T-cell (primary cell): ENCODE data around the gene BRIP1. TPM values are rescaled to one million over a fixed set of nuclear protein-coding genes. Genes with fewer than 3 reads are reported as not detected.
"Not testable (repeated sequence)": the region's sequence is repeated elsewhere in the genome, so short reads cannot be mapped to it uniquely, and the experiment has no call there.

Experiments
- ATAC-seq, 4 experiments: fragments of 200-7000 bp in 3 of 4; fragments of 150-1000 bp in 1 of 4; cut with Tn5 transposase; replicated peaks in 1 of 4; 1 replicate in 3 of 4; 2 replicates in 1 of 4; pipeline ENCODE4 v1.10.0; 2021; ENCODE audit warnings: moderate library complexity in 3 of 4, mild to moderate bottlenecking in 2 of 4, moderate number of reproducible peaks in 1 of 4
- CTCF ChIA-PET, 2 donors: fragments of 300-600 bp; sonication (Branson Sonifier 250); formaldehyde crosslinking; loops; one replicate each; lab custom pipeline; 2022; ENCODE audit warnings: antibody characterized with exemption in 2 of 2; lab: Charles Lee
- POLR2A ChIA-PET, 2 donors: fragments of 300-600 bp; sonication (Branson Sonifier 250); formaldehyde crosslinking; loops; one replicate each; lab custom pipeline; 2022; ENCODE audit warnings: antibody characterized with exemption in 2 of 2; lab: Charles Lee
- DNase-seq, 35 experiments: peaks; one replicate each; pipeline versions ENCODE4 v3.0.0 to v3.0.0-alpha.2; 2013 to 2023
- H3K27ac ChIP-seq: one replicate; pipeline ENCODE4 v1.5.1; 2013; ENCODE audit warnings: low read length
- H3K27me3 ChIP-seq, 2 experiments: replicated peaks in 1 of 2; 1 replicate in 1 of 2; 2 replicates in 1 of 2; pipeline versions ENCODE4 v1.6.1 to v1.7.0; 2013; ENCODE audit warnings: low read length in 1 of 2, mixed read lengths in 1 of 2; ENCODE audit not compliant: control insufficient read depth in 2 of 2, insufficient read depth in 2 of 2; ENCODE audit errors: extremely low read depth in 1 of 2
- H3K36me3 ChIP-seq, 2 donors: 1 replicate in 1 of 2; 2 replicates in 1 of 2; pipeline versions ENCODE4 v1.6.1 to v1.7.0; 2013; ENCODE audit warnings: low read length in 1 of 2; ENCODE audit not compliant: control insufficient read depth in 2 of 2, insufficient read depth in 1 of 2; ENCODE audit errors: extremely low read depth in 1 of 2
- H3K4me1 ChIP-seq, 2 experiments: 1 replicate in 1 of 2; 2 replicates in 1 of 2; pipeline versions ENCODE4 v1.6.1 to v1.7.0; 2013; ENCODE audit warnings: low read length in 2 of 2, mixed read lengths in 1 of 2; ENCODE audit not compliant: insufficient read depth in 2 of 2, control insufficient read depth in 1 of 2; ENCODE audit errors: extremely low read depth in 1 of 2
- H3K4me3 ChIP-seq, 2 donors: 1 replicate in 1 of 2; 2 replicates in 1 of 2; pipeline versions ENCODE4 v1.5.1 to v1.7.0; 2013; ENCODE audit warnings: mild to moderate bottlenecking in 2 of 2, low read length in 1 of 2, moderate library complexity in 1 of 2; ENCODE audit not compliant: control insufficient read depth in 1 of 2; ENCODE audit errors: extremely low read depth in 1 of 2
- H3K9me3 ChIP-seq: 2 replicates; pipeline ENCODE4 v1.7.0; 2013
- H3K27ac Mint-ChIP-seq, 2 donors: one replicate each; pipeline ENCODE4 v1.8.0; 2020 to 2021; ENCODE audit warnings: mild to moderate bottlenecking in 2 of 2, mixed read lengths in 2 of 2
- H3K27me3 Mint-ChIP-seq, 2 donors: one replicate each; pipeline ENCODE4 v1.8.0; 2021 to 2022; ENCODE audit warnings: mixed read lengths in 2 of 2
- H3K36me3 Mint-ChIP-seq: one replicate; pipeline ENCODE4 v1.8.0; 2021; ENCODE audit warnings: mixed read lengths
- H3K4me1 Mint-ChIP-seq, 3 donors: one replicate each; pipeline ENCODE4 v1.8.0; 2020 to 2022; ENCODE audit warnings: mixed read lengths in 3 of 3, mild to moderate bottlenecking in 1 of 3
- H3K4me3 Mint-ChIP-seq, 3 donors: one replicate each; pipeline ENCODE4 v1.8.0; 2020 to 2022; ENCODE audit warnings: mild to moderate bottlenecking in 3 of 3, mixed read lengths in 3 of 3, moderate library complexity in 3 of 3
- H3K9me3 Mint-ChIP-seq, 3 donors: one replicate each; pipeline ENCODE4 v1.8.0; 2020 to 2022; ENCODE audit warnings: mixed read lengths in 3 of 3
- WGBS: methylation state at CpG from one replicate; pipeline ENCODE4 v1.1.5; 2013; ENCODE audit warnings: missing lambda C conversion rate; ENCODE audit not compliant: insufficient coverage; 5-methylcytosine and 5-hydroxymethylcytosine counted together
- total RNA-seq, 35 experiments: library from RNA in 6 of 35; stranded (reverse) in 6 of 35; fragments of 120-200 nt in 1 of 35; gene quantifications; one replicate each; pipeline versions ENCODE4 v1.2.1 to v1.2.4 and lab custom pipeline; 2013 to 2026

BRIP1 gene
- total RNA-seq, 5 donors from 2014 or later (not counting 1 experiment from before 2014, with no cell fraction given) = 1.4 to 3.5 (median 1.7) TPM

GRCh38 chr17:61862105-61862574, 1.2 kb downstream of the BRIP1 start:
- ATAC-seq = no peak
- Mint-ChIP-seq H3K27ac (peak overlapping the region; percentile 40 to 93), H3K27me3 (no peaks in the 10 kb centered on the region), H3K4me3 (peak overlapping the region; percentile 94 to 97 (median 95)), H3K36me3 (peaks cover 4% of the 10 kb centered on the region), H3K9me3 (no peaks in the 10 kb centered on the region), H3K4me1 (peaks cover 27 to 37% (median 30%) of the 10 kb centered on the region in 3 donors)
- ChIA-PET POLR2A (no interaction called here), CTCF (interaction anchor here in 1 of 2 donors (0.6 kb wide), 1 partner anchor 247 kb away, joined by 3 read pairs; no protein-coding TSS in a partner anchor)
- no peaks in the 10 kb centered on the region for H3K36me3 ChIP-seq
- peaks cover 4 to 12% of the 10 kb centered on the region in 2 experiments for H3K4me1 ChIP-seq
- no peak overlapping the region for H3K4me3 ChIP-seq
- DNase-seq = no peak
- no peaks in the 10 kb centered on the region for H3K27me3 ChIP-seq
- H3K9me3 ChIP-seq = no peaks in the 10 kb centered on the region
- no CpG with 5 or more reads among the region's 1 CpG for WGBS
- H3K27ac ChIP-seq = no peak overlapping the region

- H3K27me3 ChIP-seq, H3K27ac Mint-ChIP-seq, H3K27me3 Mint-ChIP-seq, CTCF ChIA-PET, H3K36me3 Mint-ChIP-seq, H3K27ac ChIP-seq, DNase-seq, POLR2A ChIA-PET, H3K4me3 ChIP-seq, H3K9me3 ChIP-seq, H3K4me3 Mint-ChIP-seq, H3K36me3 ChIP-seq, ATAC-seq, H3K9me3 Mint-ChIP-seq: not testable (repeated sequence)
- H3K4me1 ChIP-seq = peaks cover 4 to 12% of the 10 kb centered on the region in 2 experiments
- peaks cover 27 to 37% (median 30%) of the 10 kb centered on the region in 3 donors for H3K4me1 Mint-ChIP-seq
- 100% methylated on average over 3 of the region's 10 CpGs for whole genome bisulfite sequencing
Observed at GRCh38 chr17:61860397-61860796, 2.9 kb downstream of the BRIP1 start.

- Histone ChIP-seq H3K9me3 (no peaks in the 10 kb centered on the region), H3K4me3 (no peak overlapping the region), H3K4me1 (no peaks in the 10 kb centered on the region), H3K27ac (no peak overlapping the region), H3K27me3 (no peaks in the 10 kb centered on the region), H3K36me3 (no peaks in the 10 kb centered on the region)
- no peak overlapping the region for H3K27ac Mint-ChIP-seq
- ChIA-PET CTCF (no interaction called here), POLR2A (no interaction called here)
- H3K4me3 Mint-ChIP-seq = no peak overlapping the region
- ATAC-seq (no peak), DNase-seq (no peak)
- no peaks in the 10 kb centered on the region for H3K27me3 Mint-ChIP-seq
- H3K36me3 Mint-ChIP-seq = peaks cover 15% of the 10 kb centered on the region
- H3K4me1 Mint-ChIP-seq = peaks cover 0 to 5% (median 0%) of the 10 kb centered on the region in 3 donors
- H3K9me3 Mint-ChIP-seq = no peaks in the 10 kb centered on the region
- WGBS = no CpG with 5 or more reads among the region's 1 CpG
Observed at GRCh38 chr17:61856035-61856434, 7.3 kb downstream of the BRIP1 start.

GRCh38 chr17:61852857-61853256, 10.5 kb downstream of the BRIP1 start:
- Histone ChIP-seq H3K27ac (no peak overlapping the region), H3K4me3 (no peak overlapping the region), H3K27me3 (no peaks in the 10 kb centered on the region), H3K9me3 (no peaks in the 10 kb centered on the region), H3K36me3 (no peaks in the 10 kb centered on the region), H3K4me1 (no peaks in the 10 kb centered on the region)
- WGBS = no CpG with 5 or more reads among the region's 2 CpGs
- Mint-ChIP-seq H3K9me3 (no peaks in the 10 kb centered on the region), H3K36me3 (peaks cover 18% of the 10 kb centered on the region), H3K4me3 (no peak overlapping the region), H3K27me3 (no peaks in the 10 kb centered on the region), H3K27ac (no peak overlapping the region), H3K4me1 (no peaks in the 10 kb centered on the region)
- no peak for ATAC-seq
- CTCF ChIA-PET = no interaction called here
- no peak for DNase-seq
- POLR2A ChIA-PET = no interaction called here

GRCh38 chr17:61849674-61850073, 13.7 kb downstream of the BRIP1 start:
- Mint-ChIP-seq H3K36me3 (peaks cover 18% of the 10 kb centered on the region), H3K4me1 (no peaks in the 10 kb centered on the region), H3K27me3 (no peaks in the 10 kb centered on the region), H3K9me3 (no peaks in the 10 kb centered on the region), H3K4me3 (no peak overlapping the region), H3K27ac (no peak overlapping the region)
- ATAC-seq (no peak), DNase-seq (no peak)
- Histone ChIP-seq H3K36me3 (no peaks in the 10 kb centered on the region), H3K4me1 (no peaks in the 10 kb centered on the region), H3K9me3 (no peaks in the 10 kb centered on the region), H3K27ac (no peak overlapping the region), H3K4me3 (no peak overlapping the region), H3K27me3 (no peaks in the 10 kb centered on the region)
- CTCF ChIA-PET = no interaction called here
- POLR2A ChIA-PET = no interaction called here

GRCh38 chr17:61848896-61849295, 14.4 kb downstream of the BRIP1 start:
- no peak overlapping the region for H3K4me3 Mint-ChIP-seq
- H3K36me3 Mint-ChIP-seq = peaks cover 17% of the 10 kb centered on the region
- Histone ChIP-seq H3K36me3 (peaks cover 0 to 4% of the 10 kb centered on the region in 2 donors), H3K4me3 (no peak overlapping the region), H3K27ac (no peak overlapping the region), H3K4me1 (no peaks in the 10 kb centered on the region), H3K9me3 (no peaks in the 10 kb centered on the region), H3K27me3 (no peaks in the 10 kb centered on the region)
- no peaks in the 10 kb centered on the region for H3K27me3 Mint-ChIP-seq
- DNase-seq (no peak), ATAC-seq (no peak)
- no peaks in the 10 kb centered on the region for H3K4me1 Mint-ChIP-seq
- no CpG with 5 or more reads among the region's 2 CpGs for WGBS
- ChIA-PET CTCF (no interaction called here), POLR2A (no interaction called here)
- H3K9me3 Mint-ChIP-seq = no peaks in the 10 kb centered on the region
- H3K27ac Mint-ChIP-seq = no peak overlapping the region

GRCh38 chr17:61848247-61848646, 15.1 kb downstream of the BRIP1 start:
- H3K36me3 Mint-ChIP-seq = peaks cover 20% of the 10 kb centered on the region
- Histone ChIP-seq H3K4me3 (no peak overlapping the region), H3K27me3 (no peaks in the 10 kb centered on the region), H3K4me1 (no peaks in the 10 kb centered on the region), H3K36me3 (peaks cover 0 to 4% of the 10 kb centered on the region in 2 donors), H3K9me3 (no peaks in the 10 kb centered on the region), H3K27ac (no peak overlapping the region)
- ChIA-PET CTCF (no interaction called here), POLR2A (no interaction called here)
- no peaks in the 10 kb centered on the region for H3K27me3 Mint-ChIP-seq
- ATAC-seq = no peak
- H3K4me1 Mint-ChIP-seq = no peaks in the 10 kb centered on the region
- DNase-seq = no peak
- no peak overlapping the region for H3K4me3 Mint-ChIP-seq
- no peak overlapping the region for H3K27ac Mint-ChIP-seq
- no peaks in the 10 kb centered on the region for H3K9me3 Mint-ChIP-seq
- WGBS = 100% methylated on average over 2 of the region's 2 CpGs
